ENCODE results near the gene CLTB.

CLTB gene

DNA sequence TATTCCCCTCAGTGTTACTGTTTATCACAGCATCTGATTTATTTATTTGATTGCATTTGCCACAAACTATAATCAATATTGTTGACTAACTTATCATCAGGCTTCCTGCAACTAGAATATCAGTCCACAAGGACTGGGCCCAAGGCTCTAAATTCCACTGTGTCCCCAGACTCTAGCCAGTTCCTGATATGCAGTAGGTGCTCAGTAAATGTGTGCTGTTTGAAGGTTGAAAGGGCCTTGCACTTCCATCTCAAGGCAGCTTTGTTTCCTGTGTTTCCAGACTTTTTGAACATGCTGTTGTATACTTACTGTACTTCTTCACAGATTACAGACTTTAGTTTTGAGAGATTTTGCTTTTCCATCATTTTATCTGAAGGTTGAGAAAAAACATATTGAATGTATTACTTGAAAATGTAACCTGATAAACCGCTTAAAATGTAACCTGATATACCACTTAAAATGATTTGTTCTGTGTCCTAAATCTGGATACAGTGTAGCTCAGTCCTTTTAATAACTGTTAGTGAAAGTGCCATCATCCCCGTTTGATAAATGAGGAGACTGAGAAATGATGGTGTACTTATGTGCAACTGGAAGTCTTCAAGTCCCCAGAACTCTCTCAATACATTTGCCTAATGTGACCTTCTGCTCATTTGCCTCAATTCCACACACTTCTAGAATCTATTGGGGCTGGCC is 73.4 kb downstream of the CLTB start:
- no peak for DNase-seq
